Right renal cortex interstitium (tissue), 3 donors: ENCODE results near the gene DOK5. TPM values are rescaled to one million over a fixed set of nuclear protein-coding genes. Genes with fewer than 3 reads are reported as not detected.
"Not testable (repeated sequence)": the region's sequence is repeated elsewhere in the genome, so short reads cannot be mapped to it uniquely, and the experiment has no call there.

Experiments used
- DNase-seq, 3 donors: peaks; one replicate each; pipeline ENCODE4 v3.0.0-alpha.2; 2013; ENCODE audit warnings: low read depth in 3 of 3, low spot score in 2 of 3
- polyA plus RNA-seq, 3 donors: library from polyadenylated mRNA; unstranded; fragments of 120-200 nt; gene quantifications; one replicate each; pipeline ENCODE4 v1.2.1, GENCODE V29; 2013; ENCODE audit not compliant: insufficient read length in 3 of 3

Gene DOK5
- 10 to 100 TPM; 10.7 to 11.4 (median 11.4) TPM for polyA plus RNA-seq

- DNase-seq, result peak in 1 of 3 donors; percentile 38
Measured at GRCh38 chr20:54475334-54476168, at the start of gene DOK5. DOK5 (plus strand) TSS chr20:54475593; CDS start chr20:54475947, 354 bp downstream.

DNA sequence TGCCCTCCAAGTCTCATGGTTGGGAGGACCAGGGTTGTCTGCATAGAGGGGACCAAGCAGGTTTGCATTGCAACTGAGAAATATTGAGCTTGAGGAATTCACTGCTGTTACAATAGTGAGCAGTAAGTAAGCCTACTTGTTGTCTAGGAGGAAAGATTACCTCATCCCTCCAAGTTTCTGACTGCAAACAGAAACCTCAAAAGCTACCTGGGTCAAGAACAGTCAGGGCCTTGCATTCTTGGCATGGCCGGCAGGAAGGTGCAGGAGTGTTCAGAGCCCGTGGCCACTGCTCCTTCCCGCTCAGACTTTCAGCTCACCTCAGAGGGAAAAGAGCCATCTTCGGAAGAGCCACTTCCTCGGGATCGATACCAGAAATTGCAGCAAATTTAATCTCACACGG lies 46.0 kb upstream of the DOK5 start:
- DNase-seq, result no peak

GRCh38 chr20:54431156-54431944 lies 44.0 kb upstream of the DOK5 start:
- DNase-seq, result no peak

GRCh38 chr20:54432966-54433365 lies 42.4 kb upstream of the DOK5 start:
- DNase-seq, result no peak

- no peak for DNase-seq
Measured at GRCh38 chr20:54433636-54434035, 41.8 kb upstream of the DOK5 start.

DNA sequence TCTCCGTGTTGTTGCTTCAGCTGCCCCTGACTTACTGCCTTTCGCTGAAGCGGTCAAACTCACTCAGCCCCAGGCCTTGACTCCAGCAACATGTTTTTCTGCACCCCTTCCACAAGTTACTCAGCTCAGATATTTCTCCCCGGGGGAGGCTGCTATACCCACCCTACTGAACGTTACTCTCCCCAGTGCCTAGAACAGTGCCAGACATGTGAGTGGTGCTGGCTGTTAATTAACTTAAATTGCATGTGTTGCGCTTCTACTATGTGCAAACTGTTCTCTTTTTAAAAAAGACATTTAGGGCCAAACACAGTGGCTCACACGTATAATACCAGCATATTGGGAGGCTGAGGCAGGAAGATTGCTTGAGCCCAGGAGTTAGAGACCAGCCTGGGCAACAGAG lies 41.2 kb upstream of the DOK5 start:
- no peak for DNase-seq

- DNase-seq, result no peak
Measured at GRCh38 chr20:54435015-54435414, 40.4 kb upstream of the DOK5 start.

GRCh38 chr20:54436410-54436809 lies 39.0 kb upstream of the DOK5 start:
- not testable (repeated sequence) for DNase-seq

DNA sequence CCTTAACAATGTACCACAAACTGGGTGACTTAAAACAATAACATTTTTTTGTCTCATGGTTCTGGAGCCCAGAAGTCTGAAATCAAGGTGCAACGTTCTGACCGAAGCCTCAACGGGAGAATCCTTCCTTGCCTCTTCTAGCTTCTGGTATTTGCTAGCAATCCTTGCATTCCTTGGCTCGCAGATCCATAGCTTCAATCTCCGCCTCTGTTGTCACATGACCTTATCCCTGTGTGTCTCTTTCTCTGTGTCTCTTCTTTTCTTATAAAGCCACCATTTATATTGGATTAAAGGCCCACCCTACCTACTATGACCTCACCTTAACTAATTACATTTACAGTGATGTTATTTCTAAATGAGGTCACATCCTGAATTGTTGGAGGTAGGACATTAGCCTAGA lies 37.2 kb upstream of the DOK5 start:
- DNase-seq, result no peak

- DNase-seq, result no peak
Measured at GRCh38 chr20:54450207-54450606, 25.2 kb upstream of the DOK5 start.

DNA sequence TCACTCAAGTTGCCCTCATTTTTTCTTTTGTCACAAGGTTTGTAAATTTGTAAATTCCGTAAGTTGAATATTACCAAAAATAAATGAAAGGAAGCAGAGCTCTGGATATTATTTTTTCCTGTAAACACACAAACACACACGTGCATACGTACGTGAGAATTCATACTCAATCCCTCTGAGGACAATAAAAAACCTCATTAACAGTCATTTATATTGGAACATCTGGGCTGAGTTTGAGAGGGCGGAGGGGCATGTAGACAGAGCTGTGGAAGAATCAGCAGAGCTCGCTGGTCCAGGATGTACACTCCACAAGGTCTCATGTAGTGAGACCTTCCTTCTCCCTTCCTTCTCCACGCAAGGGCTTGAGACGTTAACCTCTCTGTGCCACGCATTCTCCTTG lies 24.2 kb upstream of the DOK5 start:
- DNase-seq, result no peak

DNA sequence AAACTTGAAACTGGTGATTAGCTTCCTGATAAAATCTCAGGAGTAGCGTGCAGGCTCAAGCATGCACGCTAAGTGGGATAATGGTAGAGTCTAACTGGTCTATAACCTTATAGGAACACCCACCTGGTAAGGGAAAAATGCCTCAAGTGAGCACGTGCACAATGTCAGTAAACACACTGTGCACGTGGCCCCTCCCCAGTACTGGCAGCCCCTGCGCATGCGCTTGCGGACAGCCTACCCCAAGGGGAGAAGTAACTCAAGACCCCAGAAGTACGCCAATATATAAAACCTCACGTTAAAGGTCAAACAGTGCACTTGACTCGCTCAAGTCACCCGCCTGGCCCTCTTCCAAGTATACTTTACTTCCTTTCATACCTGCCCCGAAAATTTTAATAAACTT lies 23.1 kb upstream of the DOK5 start:
- DNase-seq, result no peak

DNA sequence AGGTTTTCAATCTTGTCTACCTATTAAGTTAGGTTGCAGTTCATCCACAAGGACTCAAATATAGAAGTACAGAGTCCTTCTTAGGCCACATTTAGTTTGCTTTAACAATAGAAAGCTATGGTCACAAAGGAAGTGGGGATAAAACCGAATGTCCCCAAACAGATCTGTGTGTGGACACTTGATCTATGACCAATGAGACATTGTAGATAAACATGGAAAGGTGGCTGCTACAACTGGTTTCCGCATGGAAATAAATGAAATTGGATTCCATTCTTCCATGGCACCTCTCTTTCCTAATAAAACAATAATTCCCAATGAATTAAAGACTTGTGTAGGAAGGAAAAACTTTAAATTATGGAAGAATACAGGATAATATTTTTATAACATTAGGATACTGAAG lies 20.4 kb upstream of the DOK5 start:
- no peak for DNase-seq

DNA sequence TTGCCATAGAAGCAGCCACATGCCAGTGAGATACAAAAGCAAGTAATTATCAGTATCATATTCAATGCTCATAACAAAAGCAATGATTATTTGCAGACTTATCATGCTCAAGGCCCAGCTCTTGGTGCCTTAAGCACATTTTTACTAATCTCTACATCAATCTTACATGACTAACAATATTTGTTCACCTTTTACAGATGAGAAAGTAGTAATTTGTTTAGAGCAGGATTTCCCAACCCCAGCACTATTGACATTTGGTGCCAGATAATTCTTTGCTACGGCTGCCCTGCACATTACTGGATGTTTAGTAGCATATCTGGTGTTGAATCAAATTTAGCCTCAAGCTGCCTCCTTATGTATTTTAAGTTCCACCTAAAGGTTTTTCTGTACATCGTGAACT lies 19.0 kb upstream of the DOK5 start:
- DNase-seq, result no peak

GRCh38 chr20:54456961-54457360 lies 18.4 kb upstream of the DOK5 start:
- DNase-seq, result no peak

DNA sequence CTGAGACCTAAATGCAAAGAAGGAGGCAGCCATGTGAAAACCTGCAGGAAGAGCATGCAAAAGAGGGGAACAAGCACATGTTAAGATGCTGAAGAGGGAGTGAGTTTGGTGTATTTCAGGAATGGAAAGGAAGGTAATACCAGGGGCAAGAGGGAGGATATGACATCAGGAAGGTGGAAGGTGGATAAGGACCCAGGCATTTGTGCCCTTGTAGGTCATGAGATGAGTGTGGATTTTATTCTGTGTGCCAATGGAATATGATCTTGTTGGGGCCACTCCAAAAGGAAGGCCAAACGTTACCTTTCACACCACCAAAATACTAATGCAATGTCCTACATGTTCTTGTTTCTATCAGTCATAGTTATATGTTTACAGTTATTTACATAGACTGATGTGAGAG lies 17.2 kb upstream of the DOK5 start:
- DNase-seq, result no peak

- DNase-seq, result no peak
Measured at GRCh38 chr20:54459279-54459678, 16.1 kb upstream of the DOK5 start.

DNA sequence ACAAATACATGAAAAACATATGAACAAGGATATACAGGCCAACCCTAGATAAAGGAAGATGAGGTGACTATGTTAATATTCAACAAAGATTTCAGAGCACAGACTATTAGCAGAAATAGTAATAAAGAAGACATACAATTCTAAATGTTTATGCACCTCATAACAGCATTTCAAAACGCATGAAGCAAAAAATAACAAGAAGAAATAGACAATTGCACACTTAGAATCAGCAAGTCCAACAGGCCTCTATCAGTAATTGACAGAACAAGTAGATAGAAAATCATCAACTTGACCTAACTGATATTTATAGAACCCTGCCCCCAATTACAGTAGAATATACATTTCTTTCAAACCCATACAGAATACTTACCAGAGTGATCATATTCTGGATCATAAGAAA lies 11.4 kb upstream of the DOK5 start:
- DNase-seq, result no peak

- DNase-seq, result no peak
Measured at GRCh38 chr20:54466127-54466526, 9.3 kb upstream of the DOK5 start.

GRCh38 chr20:54467622-54468021 lies 7.8 kb upstream of the DOK5 start:
- DNase-seq, result no peak

GRCh38 chr20:54468082-54468481 lies 7.3 kb upstream of the DOK5 start:
- no peak for DNase-seq

DNA sequence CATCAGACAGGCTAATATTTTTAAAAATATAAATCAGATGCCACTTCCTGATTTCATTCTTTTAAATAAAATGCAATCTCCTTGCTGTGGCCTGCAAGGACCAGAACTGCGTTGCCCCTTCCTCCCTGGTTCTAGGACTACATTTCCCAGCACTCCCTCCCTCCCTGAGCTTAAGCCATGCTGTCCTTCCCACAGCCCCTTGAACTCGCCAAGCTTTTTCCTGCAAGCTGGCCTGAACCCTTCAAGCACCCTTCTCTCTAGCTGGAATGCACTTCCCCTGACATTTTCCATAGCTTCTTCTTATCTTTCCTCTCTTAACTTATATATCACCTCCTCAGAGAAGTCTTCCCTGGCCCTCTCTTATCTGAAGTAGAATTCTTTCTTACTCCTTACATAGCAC lies 6.1 kb upstream of the DOK5 start:
- no peak for DNase-seq
